ENCODE measurements around the gene TRA2B.

TRA2B gene

GRCh38 chr3:185929192-185930151 is 8.3 kb downstream of the TRA2B start:
- Histone ChIP-seq H3K36me3 (ENCODE audit: control insufficient read depth in 4 of 4, insufficient read depth in 4 of 4, low read length in 3 of 4) (peaks cover 16 to 74% (median 36%) of the 10 kb centered on the region in 4 experiments), H3K4me1 (ENCODE audit: control extremely low read depth in 1 of 4, control insufficient read depth in 4 of 4, insufficient read depth in 4 of 4, low read length in 3 of 4) (peaks cover 61 to 81% (median 71%) of the 10 kb centered on the region in 4 experiments), H3K9me3 (ENCODE audit: control extremely low read depth in 1 of 5, control insufficient read depth in 4 of 5, insufficient read depth in 2 of 5, low read depth in 1 of 5, low read length in 4 of 5) (no peaks in the 10 kb centered on the region), H3K27me3 (replicated peaks in 2 of 5; ENCODE audit: control insufficient read depth in 4 of 5, insufficient read depth in 5 of 5, low read length in 4 of 5) (no peaks in the 10 kb centered on the region), H3K4me3 (ENCODE audit: control insufficient read depth in 1 of 7, extremely low read depth in 1 of 7, insufficient read depth in 4 of 7, low read depth in 2 of 7, low read length in 6 of 7) (peak overlapping the region in 6 of 7 experiments; percentile 12 to 97 (median 41)), H3K27ac (ENCODE audit: insufficient read depth in 1 of 2, low read depth in 1 of 2, low read length in 2 of 2, poor library complexity in 1 of 2, severe bottlenecking in 2 of 2) (peak overlapping the region; percentile 18 to 47)
- 20% methylated on average over 1 of the region's 3 CpGs for WGBS (ENCODE audit: insufficient coverage)
- no peak for DNase-seq
- POLR2A ChIA-PET, result no interaction called here
- CTCF ChIA-PET, result interaction anchor here (0.9 to 1.5 kb wide), 4 partner anchors 11 to 268 kb away, joined by 3 to 5 read pairs (median 4); no protein-coding TSS in a partner anchor

- peak overlapping the region; percentile 18 to 47 for H3K27ac ChIP-seq (ENCODE audit: insufficient read depth in 1 of 2, low read depth in 1 of 2, low read length in 2 of 2, poor library complexity in 1 of 2, severe bottlenecking in 2 of 2)
- H3K4me1 ChIP-seq (ENCODE audit: control extremely low read depth in 1 of 4, control insufficient read depth in 4 of 4, insufficient read depth in 4 of 4, low read length in 3 of 4), result peaks cover 51 to 71% (median 64%) of the 10 kb centered on the region in 4 experiments
- CTCF ChIA-PET, result interaction anchor here (1.3 to 1.7 kb wide), 3 partner anchors 9 to 267 kb away, joined by 3 to 6 read pairs (median 3); partner anchors contain the start of gene TRA2B
- H3K36me3 ChIP-seq (ENCODE audit: control insufficient read depth in 4 of 4, insufficient read depth in 4 of 4, low read length in 3 of 4), result peaks cover 24 to 80% (median 43%) of the 10 kb centered on the region in 4 experiments
- peak overlapping the region in 4 of 7 experiments; percentile 6 to 97 (median 39) for H3K4me3 ChIP-seq (ENCODE audit: control insufficient read depth in 1 of 7, extremely low read depth in 1 of 7, insufficient read depth in 4 of 7, low read depth in 2 of 7, low read length in 6 of 7)
- H3K27me3 ChIP-seq (replicated peaks in 2 of 5; ENCODE audit: control insufficient read depth in 4 of 5, insufficient read depth in 5 of 5, low read length in 4 of 5), result no peaks in the 10 kb centered on the region
- no CpG with 5 or more reads among the region's 1 CpG for WGBS (ENCODE audit: insufficient coverage)
- peak in 1 of 3 donors; percentile 42 for DNase-seq
- POLR2A ChIA-PET, result interaction anchor here (1.1 to 1.8 kb wide), 2 partner anchors 9 to 14 kb away, joined by 5 to 8 read pairs; partner anchors contain the start of gene TRA2B
- H3K9me3 ChIP-seq (ENCODE audit: control extremely low read depth in 1 of 5, control insufficient read depth in 4 of 5, insufficient read depth in 2 of 5, low read depth in 1 of 5, low read length in 4 of 5), result no peaks in the 10 kb centered on the region
These were observed 9.3 kb downstream of the TRA2B start for GRCh38 chr3:185928496-185928895.

DNA sequence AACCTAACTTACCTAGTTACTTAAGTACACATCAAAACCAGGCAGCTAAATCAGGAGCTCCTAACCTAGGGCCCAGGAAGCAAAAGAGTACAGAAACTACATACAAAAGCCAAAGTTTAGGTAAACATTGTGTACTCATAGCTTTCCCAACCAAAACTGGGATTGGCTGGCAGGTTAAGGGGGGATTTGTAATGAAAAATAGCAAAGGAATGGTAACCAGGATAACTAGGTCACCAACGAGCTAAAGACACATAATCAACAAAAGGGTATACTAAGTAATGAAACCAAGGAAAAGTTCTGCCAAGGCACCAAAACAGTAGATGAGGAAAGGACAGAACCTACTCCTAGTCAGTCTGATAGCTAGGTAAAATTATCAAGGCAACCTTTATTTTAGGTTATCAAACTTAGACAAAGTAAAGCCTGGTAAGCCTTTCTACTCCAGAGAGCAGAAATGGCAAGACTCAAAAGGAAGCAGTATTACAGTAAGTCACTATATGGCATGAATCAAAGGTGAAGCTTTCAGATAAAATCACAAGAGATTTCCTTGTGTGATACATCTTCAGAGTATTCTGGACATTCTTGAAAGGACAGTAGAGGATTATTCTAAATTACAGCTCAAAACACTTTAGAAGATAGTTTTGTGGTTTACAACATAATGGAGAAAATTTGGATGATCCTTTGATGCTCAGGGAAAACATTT is 10.2 kb downstream of the TRA2B start:
- no peaks in the 10 kb centered on the region for H3K27me3 ChIP-seq (replicated peaks in 2 of 5; ENCODE audit: control insufficient read depth in 4 of 5, insufficient read depth in 5 of 5, low read length in 4 of 5)
- DNase-seq, result no peak
- peaks cover 29 to 89% (median 50%) of the 10 kb centered on the region in 4 experiments for H3K36me3 ChIP-seq (ENCODE audit: control insufficient read depth in 4 of 4, insufficient read depth in 4 of 4, low read length in 3 of 4)
- H3K4me3 ChIP-seq (ENCODE audit: control insufficient read depth in 1 of 7, extremely low read depth in 1 of 7, insufficient read depth in 4 of 7, low read depth in 2 of 7, low read length in 6 of 7), result peak overlapping the region in 2 of 7 experiments; percentile 17 to 97
- 50% methylated on average over 1 of the region's 1 CpG for WGBS (ENCODE audit: insufficient coverage)
- no peak overlapping the region for H3K27ac ChIP-seq (ENCODE audit: insufficient read depth in 1 of 2, low read depth in 1 of 2, low read length in 2 of 2, poor library complexity in 1 of 2, severe bottlenecking in 2 of 2)
- H3K4me1 ChIP-seq (ENCODE audit: control extremely low read depth in 1 of 4, control insufficient read depth in 4 of 4, insufficient read depth in 4 of 4, low read length in 3 of 4), result peaks cover 45 to 62% (median 56%) of the 10 kb centered on the region in 4 experiments
- ChIA-PET CTCF (interaction anchor here (0.9 to 3.5 kb wide), 11 partner anchors 8 to 267 kb away, joined by 3 to 18 read pairs (median 4); partner anchors contain the start of gene TRA2B), POLR2A (interaction anchor here (0.6 to 1.8 kb wide), 4 partner anchors 10 to 53 kb away, joined by 3 to 8 read pairs (median 4); partner anchors contain the start of gene TRA2B)
- H3K9me3 ChIP-seq (ENCODE audit: control extremely low read depth in 1 of 5, control insufficient read depth in 4 of 5, insufficient read depth in 2 of 5, low read depth in 1 of 5, low read length in 4 of 5), result no peaks in the 10 kb centered on the region

- no peak overlapping the region for H3K27ac ChIP-seq (ENCODE audit: insufficient read depth in 1 of 2, low read depth in 1 of 2, low read length in 2 of 2, poor library complexity in 1 of 2, severe bottlenecking in 2 of 2)
- no peaks in the 10 kb centered on the region for H3K9me3 ChIP-seq (ENCODE audit: control extremely low read depth in 1 of 5, control insufficient read depth in 4 of 5, insufficient read depth in 2 of 5, low read depth in 1 of 5, low read length in 4 of 5)
- H3K4me1 ChIP-seq (ENCODE audit: control extremely low read depth in 1 of 4, control insufficient read depth in 4 of 4, insufficient read depth in 4 of 4, low read length in 3 of 4), result peaks cover 38 to 50% (median 45%) of the 10 kb centered on the region in 4 experiments
- DNase-seq, result no peak
- WGBS (ENCODE audit: insufficient coverage), result 91% methylated on average over 5 of the region's 9 CpGs
- ChIA-PET CTCF (interaction anchor here (1.4 to 3.5 kb wide), 3 partner anchors 17 to 266 kb away, joined by 5 to 18 read pairs (median 5); no protein-coding TSS in a partner anchor), POLR2A (no interaction called here)
- no peaks in the 10 kb centered on the region for H3K27me3 ChIP-seq (replicated peaks in 2 of 5; ENCODE audit: control insufficient read depth in 4 of 5, insufficient read depth in 5 of 5, low read length in 4 of 5)
- no peak overlapping the region for H3K4me3 ChIP-seq (ENCODE audit: control insufficient read depth in 1 of 7, extremely low read depth in 1 of 7, insufficient read depth in 4 of 7, low read depth in 2 of 7, low read length in 6 of 7)
- peaks cover 37 to 98% (median 59%) of the 10 kb centered on the region in 4 experiments for H3K36me3 ChIP-seq (ENCODE audit: control insufficient read depth in 4 of 4, insufficient read depth in 4 of 4, low read length in 3 of 4)
These were observed 11.4 kb downstream of the TRA2B start for GRCh38 chr3:185926445-185926844.

- H3K36me3 ChIP-seq (ENCODE audit: control insufficient read depth in 4 of 4, insufficient read depth in 4 of 4, low read length in 3 of 4), result peaks cover 33 to 97% (median 65%) of the 10 kb centered on the region in 4 experiments
- 96% methylated on average over 11 of the region's 14 CpGs for WGBS (ENCODE audit: insufficient coverage)
- POLR2A ChIA-PET, result interaction anchor here (0.7 kb wide), 1 partner anchor 11 kb away, joined by 6 read pairs; no protein-coding TSS in a partner anchor
These were observed 12.5 kb downstream of the TRA2B start for GRCh38 chr3:185925353-185925752.

DNA sequence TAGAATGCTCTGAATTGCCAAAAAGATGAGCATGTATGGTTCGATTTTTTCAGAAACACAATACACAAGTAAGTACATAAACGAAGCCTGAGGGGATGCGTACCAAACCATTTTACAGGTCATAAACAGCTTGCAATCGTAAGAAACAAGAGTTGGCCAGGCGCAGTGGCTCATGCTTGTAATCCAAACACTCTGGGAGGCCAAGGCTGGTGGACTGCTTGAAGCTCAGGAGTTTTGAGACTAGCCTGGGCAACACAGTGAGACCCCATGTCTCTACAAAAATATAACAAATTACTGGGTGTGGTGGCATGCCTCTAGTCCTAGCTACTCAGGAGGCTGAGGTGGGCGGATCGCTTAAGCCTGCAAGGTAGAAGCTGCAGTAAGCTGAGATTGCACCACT is 13.4 kb downstream of the TRA2B start:
- Histone ChIP-seq H3K4me1 (ENCODE audit: control extremely low read depth in 1 of 4, control insufficient read depth in 4 of 4, insufficient read depth in 4 of 4, low read length in 3 of 4) (peaks cover 18 to 30% (median 24%) of the 10 kb centered on the region in 4 experiments), H3K27me3 (replicated peaks in 2 of 5; ENCODE audit: control insufficient read depth in 4 of 5, insufficient read depth in 5 of 5, low read length in 4 of 5) (no peaks in the 10 kb centered on the region), H3K27ac (ENCODE audit: insufficient read depth in 1 of 2, low read depth in 1 of 2, low read length in 2 of 2, poor library complexity in 1 of 2, severe bottlenecking in 2 of 2) (no peak overlapping the region), H3K36me3 (ENCODE audit: control insufficient read depth in 4 of 4, insufficient read depth in 4 of 4, low read length in 3 of 4) (peaks cover 38 to 98% (median 64%) of the 10 kb centered on the region in 4 experiments), H3K4me3 (ENCODE audit: control insufficient read depth in 1 of 7, extremely low read depth in 1 of 7, insufficient read depth in 4 of 7, low read depth in 2 of 7, low read length in 6 of 7) (no peak overlapping the region), H3K9me3 (ENCODE audit: control extremely low read depth in 1 of 5, control insufficient read depth in 4 of 5, insufficient read depth in 2 of 5, low read depth in 1 of 5, low read length in 4 of 5) (no peaks in the 10 kb centered on the region)
- WGBS (ENCODE audit: insufficient coverage), result 96% methylated on average over 7 of the region's 7 CpGs
- DNase-seq, result no peak
- POLR2A ChIA-PET, result interaction anchor here (0.7 to 0.9 kb wide), 3 partner anchors 10 to 313 kb away, joined by 3 read pairs; no protein-coding TSS in a partner anchor
- CTCF ChIA-PET, result interaction anchor here (1.0 to 3.5 kb wide), 5 partner anchors 9 to 264 kb away, joined by 3 to 18 read pairs (median 3); partner anchors contain the start of gene TRA2B

More at GRCh38 chr3:185925353-185925752, 12.5 kb downstream of the TRA2B start:
- no peak overlapping the region for H3K27ac ChIP-seq (ENCODE audit: insufficient read depth in 1 of 2, low read depth in 1 of 2, low read length in 2 of 2, poor library complexity in 1 of 2, severe bottlenecking in 2 of 2)
- H3K4me3 ChIP-seq (ENCODE audit: control insufficient read depth in 1 of 7, extremely low read depth in 1 of 7, insufficient read depth in 4 of 7, low read depth in 2 of 7, low read length in 6 of 7), result no peak overlapping the region
- no peaks in the 10 kb centered on the region for H3K27me3 ChIP-seq (replicated peaks in 2 of 5; ENCODE audit: control insufficient read depth in 4 of 5, insufficient read depth in 5 of 5, low read length in 4 of 5)
- no peaks in the 10 kb centered on the region for H3K9me3 ChIP-seq (ENCODE audit: control extremely low read depth in 1 of 5, control insufficient read depth in 4 of 5, insufficient read depth in 2 of 5, low read depth in 1 of 5, low read length in 4 of 5)
- peaks cover 27 to 39% (median 34%) of the 10 kb centered on the region in 4 experiments for H3K4me1 ChIP-seq (ENCODE audit: control extremely low read depth in 1 of 4, control insufficient read depth in 4 of 4, insufficient read depth in 4 of 4, low read length in 3 of 4)
- DNase-seq, result no peak
- CTCF ChIA-PET, result interaction anchor here (1.2 to 3.5 kb wide), 3 partner anchors 12 to 18 kb away, joined by 3 to 18 read pairs (median 5); partner anchors contain the start of gene TRA2B
